H1 (cell line): ENCODE results near the gene APOBEC3C. TPM values are rescaled to one million over a fixed set of nuclear protein-coding genes. Genes with fewer than 3 reads are reported as not detected.
"Not testable (repeated sequence)": the region's sequence is repeated elsewhere in the genome, so short reads cannot be mapped to it uniquely, and the experiment has no call there.

Experiments used
- CTCF ChIA-PET: fragments of 300-600 bp; sonication (Branson Sonifier 250); formaldehyde crosslinking; loops from one replicate; lab custom pipeline; 2021; ENCODE audit not compliant: partially characterized antibody; lab: Charles Lee
- POLR2A ChIA-PET: fragments of 300-600 bp; sonication (Branson Sonifier 250); formaldehyde crosslinking; loops from one replicate; lab custom pipeline; 2021; ENCODE audit warnings: inconsistent platforms; ENCODE audit not compliant: partially characterized antibody; lab: Charles Lee
- DNase-seq, 2 experiments: peaks; one replicate each; pipeline versions ENCODE4 v3.0.0 to v3.0.0-alpha.2; 2010 to 2022; ENCODE audit warnings: low spot score in 2 of 2, low read depth in 1 of 2, mixed read lengths in 1 of 2
- FAIRE-seq: peaks from 2 replicates; lab custom pipeline; 2011; peaks lifted over from hg19 to GRCh38; lab: Jason Lieb, UNC
- H2AFZ ChIP-seq: 2 replicates; pipeline ENCODE4 v1.8.1; 2012; ENCODE audit warnings: low read length, inconsistent platforms
- H2AK5ac ChIP-seq: 2 replicates; pipeline ENCODE4 v1.6.1; 2013; ENCODE audit warnings: low read depth, low read length
- H2BK120ac ChIP-seq: replicated peaks from 2 replicates; pipeline ENCODE3; 2013; ENCODE audit warnings: low read depth, low read length, inconsistent platforms
- H2BK12ac ChIP-seq: 2 replicates; pipeline ENCODE4 v1.6.1; 2013; ENCODE audit warnings: low read depth, low read length
- H2BK15ac ChIP-seq: 2 replicates; pipeline ENCODE4 v1.6.1; 2013; ENCODE audit warnings: low read length
- H2BK20ac ChIP-seq: 2 replicates; pipeline ENCODE4 v1.6.1; 2013; ENCODE audit warnings: low read length
- H2BK5ac ChIP-seq: 2 replicates; pipeline ENCODE4 v1.6.1; 2013; ENCODE audit warnings: low read depth, low read length
- H3K14ac ChIP-seq: 2 replicates; pipeline ENCODE4 v1.6.1; 2013; ENCODE audit warnings: inconsistent platforms; ENCODE audit not compliant: insufficient read length
- H3K18ac ChIP-seq: 2 replicates; pipeline ENCODE4 v1.6.1; 2013; ENCODE audit warnings: low read length; ENCODE audit errors: extremely low read depth
- H3K23ac ChIP-seq: 2 replicates; pipeline ENCODE4 v1.6.1; 2013; ENCODE audit warnings: inconsistent platforms; ENCODE audit not compliant: insufficient read length
- H3K23me2 ChIP-seq: 2 replicates; pipeline ENCODE4 v1.6.1; 2013; ENCODE audit warnings: low read depth, low read length
- H3K27ac ChIP-seq: 2 replicates; pipeline ENCODE4 v1.6.1; 2011; ENCODE audit warnings: low read depth, low read length, inconsistent platforms
- H3K27me3 ChIP-seq, 4 experiments: replicated peaks in 1 of 4; 1 replicate in 1 of 4; 2 replicates in 3 of 4; pipeline versions ENCODE4 v1.6.1 to v1.8.1; 2011 to 2013; ENCODE audit warnings: low read length in 3 of 4, mild to moderate bottlenecking in 3 of 4, inconsistent platforms in 2 of 4, mixed read lengths in 2 of 4, moderate library complexity in 1 of 4; ENCODE audit not compliant: control insufficient read depth in 3 of 4, insufficient read depth in 3 of 4; ENCODE audit errors: extremely low read depth in 1 of 4
- H3K36me3 ChIP-seq, 4 experiments: 2 replicates each; pipeline versions ENCODE4 v1.6.1 to v1.8.1; 2011 to 2013; ENCODE audit warnings: mild to moderate bottlenecking in 4 of 4, low read length in 3 of 4, moderate library complexity in 2 of 4, control low read depth in 1 of 4, inconsistent platforms in 1 of 4; ENCODE audit not compliant: insufficient read depth in 4 of 4, control insufficient read depth in 2 of 4
- H3K4ac ChIP-seq: replicated peaks from 2 replicates; pipeline ENCODE3; 2013; ENCODE audit warnings: low read length, low read depth, mixed read lengths, inconsistent platforms; ENCODE audit not compliant: insufficient read length
- H3K4me1 ChIP-seq, 4 experiments: replicated peaks in 1 of 4; 1 replicate in 1 of 4; 2 replicates in 3 of 4; pipeline versions ENCODE4 v1.6.1 to v1.8.1; 2011 to 2013; ENCODE audit warnings: low read length in 3 of 4, inconsistent platforms in 2 of 4, mixed read lengths in 1 of 4; ENCODE audit not compliant: insufficient read depth in 4 of 4, control insufficient read depth in 3 of 4
- H3K4me2 ChIP-seq, 2 experiments: 2 replicates each; pipeline versions ENCODE4 v1.6.1 to v1.8.1; 2011 to 2013; ENCODE audit warnings: low read depth in 2 of 2, low read length in 2 of 2, control low read depth in 1 of 2, inconsistent platforms in 1 of 2, mild to moderate bottlenecking in 1 of 2; ENCODE audit not compliant: insufficient read depth in 1 of 2
- H3K4me3 ChIP-seq, 4 experiments: fragments of 200-600, 300-600 bp in 1 of 4; sonication (generic), shearing (Covaris generic), sonication (Bioruptor Twin) in 1 of 4; 2 replicates each; pipeline versions ENCODE4 v1.5.1 to v1.8.1; 2011 to 2016; ENCODE audit warnings: low read length in 4 of 4, low read depth in 3 of 4, control low read depth in 2 of 4, inconsistent platforms in 2 of 4, mild to moderate bottlenecking in 2 of 4, mixed read lengths in 1 of 4, moderate library complexity in 1 of 4; ENCODE audit not compliant: insufficient read depth in 2 of 4; ENCODE audit errors: extremely low read depth in 1 of 4
- H3K56ac ChIP-seq: replicated peaks from 2 replicates; pipeline ENCODE3; 2013; ENCODE audit warnings: low read depth, mild to moderate bottlenecking, mixed read lengths, low read length, inconsistent platforms; ENCODE audit not compliant: insufficient read length
- H3K79me1 ChIP-seq: 2 replicates; pipeline ENCODE4 v1.6.1; 2013; ENCODE audit warnings: low read depth, low read length, control low read depth
- H3K79me2 ChIP-seq, 2 experiments: 2 replicates each; pipeline versions ENCODE4 v1.6.1 to v1.8.1; 2012 to 2013; ENCODE audit warnings: low read length in 2 of 2, mild to moderate bottlenecking in 2 of 2, inconsistent platforms in 1 of 2; ENCODE audit not compliant: insufficient read depth in 2 of 2, control insufficient read depth in 1 of 2
- H3K9ac ChIP-seq, 4 experiments: replicated peaks in 1 of 4; 1 replicate in 1 of 4; 2 replicates in 3 of 4; pipeline versions ENCODE4 v1.6.1 to v1.8.1; 2011 to 2013; ENCODE audit warnings: low read depth in 3 of 4, low read length in 3 of 4, control low read depth in 2 of 4, mild to moderate bottlenecking in 2 of 4, moderate library complexity in 2 of 4, inconsistent platforms in 1 of 4; ENCODE audit errors: extremely low read depth in 1 of 4
- H3K9me3 ChIP-seq, 2 experiments: 2 replicates each; pipeline versions ENCODE4 v1.6.1 to v1.8.1; 2012 to 2013; ENCODE audit warnings: mild to moderate bottlenecking in 2 of 2, moderate library complexity in 2 of 2, control low read depth in 1 of 2, inconsistent platforms in 1 of 2, low read depth in 1 of 2, low read length in 1 of 2, mixed read lengths in 1 of 2; ENCODE audit not compliant: insufficient read depth in 2 of 2
- H4K20me1 ChIP-seq, 2 experiments: replicated peaks in 1 of 2; 2 replicates each; pipeline versions ENCODE3 to v1.8.1; 2011 to 2013; ENCODE audit warnings: inconsistent platforms in 2 of 2, low read length in 2 of 2, mild to moderate bottlenecking in 1 of 2; ENCODE audit not compliant: insufficient read depth in 2 of 2, control insufficient read depth in 1 of 2
- H4K5ac ChIP-seq: 2 replicates; pipeline ENCODE4 v1.6.1; 2013; ENCODE audit warnings: low read length, low read depth, mixed read lengths, inconsistent platforms; ENCODE audit not compliant: insufficient read length
- H4K8ac ChIP-seq: 2 replicates; pipeline ENCODE4 v1.8.0; 2013; ENCODE audit warnings: mild to moderate bottlenecking, moderate library complexity, low read length, inconsistent platforms; ENCODE audit not compliant: insufficient read depth; ENCODE audit errors: extremely low read depth
- H4K91ac ChIP-seq: replicated peaks from 2 replicates; pipeline ENCODE3; 2013; ENCODE audit warnings: low read length, mixed read lengths, inconsistent platforms; ENCODE audit not compliant: insufficient read length
- WGBS, 2 experiments: shearing (Covaris generic) in 1 of 2; methylation state at CpG; one replicate each; pipeline versions ENCODE4 v1.1.6 to v1.1.7; 2013 to 2015; ENCODE audit warnings: low lambda C conversion rate in 2 of 2, mixed read lengths in 2 of 2, inconsistent platforms in 1 of 2, low coverage in 1 of 2, missing lambda C conversion rate in 1 of 2; ENCODE audit not compliant: insufficient replicate concordance in 2 of 2, insufficient coverage in 1 of 2, insufficient read length in 1 of 2; ENCODE audit errors: extremely low coverage in 1 of 2, missing lambda C conversion rate in 1 of 2; 5-methylcytosine and 5-hydroxymethylcytosine counted together
- polyA plus RNA-seq, 7 experiments: library from polyadenylated mRNA; depleted of rRNA in 3 of 7; stranded (reverse) in 5 of 7; unstranded in 2 of 7; fragments of >200 nt in 5 of 7; fragments of 200-250 nt in 2 of 7; gene quantifications; 1 replicate in 5 of 7; 2 replicates in 1 of 7; 4 replicates in 1 of 7; pipeline versions ENCODE4 v1.2.1 to v1.2.3, GENCODE V29; 2011 to 2013; ENCODE audit warnings: missing spikeins in 2 of 7, mixed read lengths in 2 of 7
- total RNA-seq: library from RNA; stranded (reverse); fragmentation: NEBNext Ultra II Directional; extraction: Animal tissue kit (Norgen Biotek cat#: 25700); gene quantifications from 2 replicates; pipeline ENCODE4 v1.2.1, GENCODE V29; 2021

APOBEC3C gene
- total and polyA plus RNA-seq, 2 of the 8 experiments (the other 6 are each of a cell fraction or from before 2014, with no cell fraction given): 20.3 to 23.3 TPM

DNA sequence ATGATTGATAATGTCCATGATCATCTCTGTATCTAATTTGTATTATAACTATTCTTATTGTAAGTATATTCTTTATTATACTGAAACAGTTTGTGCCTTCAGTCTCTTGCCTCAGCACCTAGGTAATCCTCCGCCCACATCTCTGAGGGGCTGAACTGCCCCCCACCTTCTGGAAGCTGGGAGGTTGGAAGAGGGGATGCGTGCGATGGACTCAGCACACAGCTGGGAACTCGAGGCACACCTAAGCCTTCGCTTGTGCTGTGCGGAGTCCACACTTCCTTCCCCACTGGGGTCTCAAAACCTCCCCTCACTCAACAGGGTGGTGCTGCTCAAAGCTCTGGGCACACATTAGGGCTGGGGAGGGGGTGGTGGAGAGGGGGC lies 506 bp upstream of the APOBEC3C start:
- 0 out of 2 replicates have a peak overlapping the region, but pooled peaks have one; percentile 72 for H2BK15ac ChIP-seq
- H3K18ac ChIP-seq: peak overlapping the region; percentile 93
- not testable (repeated sequence) for H3K23me2 ChIP-seq, H3K9me3 ChIP-seq, H3K14ac ChIP-seq, H3K56ac ChIP-seq, H4K5ac ChIP-seq, H3K4ac ChIP-seq, H2AK5ac ChIP-seq, H3K79me2 ChIP-seq, H3K27me3 ChIP-seq, H4K20me1 ChIP-seq, H3K27ac ChIP-seq, H4K8ac ChIP-seq, H3K36me3 ChIP-seq, DNase-seq, H4K91ac ChIP-seq, H3K23ac ChIP-seq, H3K79me1 ChIP-seq, H2BK120ac ChIP-seq, FAIRE-seq, H3K9ac ChIP-seq
- H3K4me3 ChIP-seq: peak overlapping the region in 1 of 4 experiments; percentile 48; a peak in 1 of 8 replicates
- peak overlapping the region; percentile 86; the same call in 1 of the 2 replicates for H2BK20ac ChIP-seq
- ChIA-PET CTCF (interaction anchor here (0.9 to 1.5 kb wide), 6 partner anchors 27 to 285 kb away, joined by 3 to 4 read pairs (median 3); no protein-coding TSS in a partner anchor), POLR2A (interaction anchor here (1.6 to 2.7 kb wide), 2 partner anchors 9 to 306 kb away, joined by 3 to 12 read pairs; partner anchors contain the start of gene RPL3)
- H3K4me2 ChIP-seq: peak overlapping the region in 1 of 2 experiments; percentile 53; a peak in 2 of 4 replicates
- peaks cover 2 to 29% (median 17%) of the 10 kb centered on the region in 4 experiments for H3K4me1 ChIP-seq
- H2AFZ ChIP-seq: peak overlapping the region; percentile 29; the same call in 1 of the 2 replicates
- peak overlapping the region; percentile 95; the same call in 1 of the 2 replicates for H2BK12ac ChIP-seq
- 84% methylated on average over 6 of the region's 6 CpGs; no CpG with 5 or more reads in 1 of the 2 experiments for WGBS, 2 experiments
- peak overlapping the region; percentile 92; the same call in 1 of the 2 replicates for H2BK5ac ChIP-seq
